ENCODE data around the gene AVL9. TPM values are rescaled to one million over a fixed set of nuclear protein-coding genes. Genes with fewer than 3 reads are reported as not detected.

AVL9 gene
- total and polyA plus RNA-seq, 9 of the 15 experiments (the other 6 are each of a cell fraction or from before 2014, with no cell fraction given) = 6.4 to 66.2 (median 30.1) TPM

DNA sequence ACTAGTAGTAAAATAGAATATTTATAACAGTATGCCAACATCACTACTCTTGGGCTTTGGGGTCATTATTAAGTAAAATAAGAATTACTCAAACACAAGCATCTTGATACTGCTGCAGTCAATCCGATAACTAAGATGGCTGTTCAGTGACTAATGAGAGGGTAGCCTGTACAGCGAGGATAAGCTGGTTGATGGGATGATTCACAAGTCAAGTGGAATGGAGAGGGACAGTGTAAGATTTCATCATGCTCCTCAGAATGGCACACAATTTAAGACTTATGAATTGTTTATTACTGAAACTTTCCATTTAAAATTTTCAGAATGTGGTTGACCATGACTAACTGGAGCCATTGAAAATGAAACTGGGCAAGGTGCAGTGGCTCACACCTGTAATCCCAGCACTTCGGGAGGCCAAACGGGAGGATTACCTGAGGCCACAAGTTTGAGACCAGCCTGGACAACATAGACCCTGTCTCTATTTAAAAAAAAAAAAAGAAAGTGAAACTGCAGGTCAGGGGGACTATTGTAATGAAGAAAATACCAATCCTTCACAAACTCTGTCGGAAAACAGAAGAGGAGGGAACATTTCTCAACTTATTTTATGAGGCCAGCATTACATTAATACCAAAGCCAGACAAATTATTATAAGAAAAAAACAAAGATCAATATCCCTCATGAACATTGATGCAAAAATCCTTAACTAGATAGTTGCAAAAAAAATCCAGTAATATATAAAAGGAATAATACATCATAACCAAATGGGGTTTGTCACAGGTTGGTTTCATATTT is 11.2 kb downstream of the AVL9 start (continued):
- TF ChIP-seq, protein P1, sequence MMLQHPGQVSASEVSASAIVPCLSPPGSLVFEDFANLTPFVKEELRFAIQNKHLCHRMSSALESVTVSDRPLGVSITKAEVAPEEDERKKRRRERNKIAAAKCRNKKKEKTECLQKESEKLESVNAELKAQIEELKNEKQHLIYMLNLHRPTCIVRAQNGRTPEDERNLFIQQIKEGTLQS (IDR thresholded peaks at IDR 0.05) = peak; percentile 100
- TF ChIP-seq, protein P1 (CRISPR knock-in tag; conservative IDR thresholded peaks at IDR 0.05) = peak; percentile 95
- peak; percentile 94 for TF ChIP-seq EP400 (IDR thresholded peaks at IDR 0.05)
- TF ChIP-seq TAL1 (IDR thresholded peaks at IDR 0.05) = peak; percentile 91
- TF ChIP-seq HDAC8 (tag; IDR thresholded peaks at IDR 0.05) = 0 out of 2 replicates have a peak, but pooled peaks have one; percentile 30
- peak; percentile 98 for TF ChIP-seq CEBPB (tag; IDR thresholded peaks at IDR 0.05)
- TF ChIP-seq MTA1 (IDR thresholded peaks at IDR 0.05; ENCODE audit: borderline replicate concordance) = no peak
- TF ChIP-seq JUN (IDR thresholded peaks at IDR 0.05; ENCODE audit: borderline replicate concordance, low read depth, low read length) = peak; percentile 99
- no peak for TF ChIP-seq JUN (CRISPR knock-in tag; IDR thresholded peaks at IDR 0.05; ENCODE audit: borderline replicate concordance)
- TF ChIP-seq SMAD2 (IDR thresholded peaks at IDR 0.05; ENCODE audit: low read depth, low read length) = no peak
- peak; percentile 32; the same call in 1 of the 2 replicates for TF ChIP-seq RBFOX2 (IDR thresholded peaks at IDR 0.05; ENCODE audit: low read depth, low read length)
- no peak for TF ChIP-seq ZNF140 (CRISPR knock-in tag; IDR thresholded peaks at IDR 0.05)
- TF ChIP-seq ZNF347 (CRISPR knock-in tag; IDR thresholded peaks at IDR 0.05; ENCODE audit: low read depth) = no peak
- TF ChIP-seq ARID2 (IDR thresholded peaks at IDR 0.05) = no peak
- TF ChIP-seq HDAC3 (IDR thresholded peaks at IDR 0.05; ENCODE audit: borderline replicate concordance, partially characterized antibody) = peak; percentile 70
- TF ChIP-seq ZNF282 (CRISPR knock-in tag; IDR thresholded peaks at IDR 0.05) = no peak
- TF ChIP-seq MED1 (CRISPR knock-in tag; IDR thresholded peaks at IDR 0.05; ENCODE audit: borderline replicate concordance) = no peak
- no peak for TF ChIP-seq NR2C1 (IDR thresholded peaks at IDR 0.05)
- TF ChIP-seq NR2C1 (tag; IDR thresholded peaks at IDR 0.05) = no peak
- TF ChIP-seq TFAP4 (CRISPR knock-in tag; IDR thresholded peaks at IDR 0.05; ENCODE audit: borderline replicate concordance) = no peak
- TF ChIP-seq RNF219 (CRISPR knock-in tag; IDR thresholded peaks at IDR 0.05) = 0 out of 2 replicates have a peak, but pooled peaks have one; percentile 27
- peak; percentile 98 for TF ChIP-seq ARID1B (IDR thresholded peaks at IDR 0.05)
- TF ChIP-seq ZBED1 (IDR thresholded peaks at IDR 0.05) = no peak
- no peak for TF ChIP-seq PHF21A (IDR thresholded peaks at IDR 0.05; ENCODE audit: borderline replicate concordance, low read depth)
- no peak for TF ChIP-seq ZNF224 (CRISPR knock-in tag; IDR thresholded peaks at IDR 0.05)

Data from K562 (cell line).